OCI-LY3 (cell line): ENCODE measurements around the gene RCE1.
"Not testable (repeated sequence)": the region's sequence is repeated elsewhere in the genome, so short reads cannot be mapped to it uniquely, and the experiment has no call there.

Source experiments
- H2AFZ ChIP-seq: fragments of 200-600, 300-600 bp; shearing (Covaris generic); 2 replicates; pipeline ENCODE4 v1.6.0; 2014; ENCODE audit warnings: antibody characterized with exemption, low read depth, low read length
- H3K27ac ChIP-seq: fragments of 200-600, 300-600 bp; sonication (generic); 2 replicates; pipeline ENCODE4 v1.5.1; 2014; ENCODE audit warnings: mild to moderate bottlenecking, low read length, moderate library complexity, mixed read lengths
- H3K27me3 ChIP-seq: fragments of 200-600, 300-600 bp; sonication (generic); 2 replicates; pipeline ENCODE4 v1.6.1; 2014; ENCODE audit warnings: low read depth, low read length, mixed read lengths
- H3K36me3 ChIP-seq: fragments of 200-600, 300-600 bp; sonication (generic); replicated peaks from 2 replicates; pipeline ENCODE3; 2014; ENCODE audit warnings: low read depth, low read length, mixed read lengths
- H3K4me1 ChIP-seq: fragments of 300-600, 200-600 bp; sonication (generic); 2 replicates; pipeline ENCODE4 v1.6.1; 2014; ENCODE audit warnings: low read length, mixed read lengths
- H3K4me2 ChIP-seq: fragments of 200-600, 300-600 bp; sonication (generic); 2 replicates; pipeline ENCODE4 v1.6.1; 2014; ENCODE audit warnings: low read length, mixed read lengths
- H3K4me3 ChIP-seq: fragments of 300-600, 200-600 bp; sonication (generic); 2 replicates; pipeline ENCODE4 v1.5.1; 2014; ENCODE audit warnings: antibody characterized with exemption, mild to moderate bottlenecking, low read length, moderate library complexity
- H3K79me2 ChIP-seq: fragments of 300-600, 200-600 bp; shearing (Covaris generic); 2 replicates; pipeline ENCODE4 v1.6.1; 2014; ENCODE audit warnings: mild to moderate bottlenecking, low read length, mixed read lengths
- H3K9ac ChIP-seq: fragments of 300-600, 200-600 bp; shearing (Covaris generic); 2 replicates; pipeline ENCODE4 v1.6.0; 2014; ENCODE audit warnings: mild to moderate bottlenecking, low read length, moderate library complexity
- H3K9me3 ChIP-seq: fragments of 200-600, 300-600 bp; shearing (Covaris generic); 2 replicates; pipeline ENCODE4 v1.6.1; 2014; ENCODE audit warnings: low read length, mixed read lengths; ENCODE audit not compliant: insufficient read depth
- H4K20me1 ChIP-seq: fragments of 200-600, 300-600 bp; sonication (generic); 2 replicates; pipeline ENCODE4 v1.6.1; 2016; ENCODE audit warnings: low read length, mixed read lengths; ENCODE audit not compliant: insufficient read depth
- CTCF ChIP-seq: fragments of 200-600, 300-600 bp; sonication (generic); IDR thresholded peaks from 2 replicates; pipeline ENCODE4 v1.5.1; 2014; ENCODE audit warnings: antibody characterized with exemption, low read length, low read depth
- EZH2phosphoT487 ChIP-seq: fragments of 200-600 bp; shearing (Covaris generic); IDR thresholded peaks from 2 replicates; pipeline ENCODE4 v1.6.1; 2018; ENCODE audit warnings: antibody characterized with exemption, mixed run types, low read depth

The RCE1 gene

GRCh38 chr11:66842896-66843775 is at the start of gene RCE1:
Gene RCE1 (plus strand): TSS chr11:66843441. CDS start chr11:66843456, 15 bp downstream.
- H3K4me3 ChIP-seq, result peak within 1 kb of the TSS; percentile 83
- peak within 1 kb of the TSS; percentile 70 for H3K27ac ChIP-seq
- peak within 1 kb of the TSS; percentile 48; the same call in 1 of the 2 replicates for H2AFZ ChIP-seq
- no peak for TF ChIP-seq CTCF
- TF ChIP-seq EZH2phosphoT487, result no peak
- H3K9me3 ChIP-seq, result no peaks in the 10 kb centered on the region
- peaks cover 29% of the 10 kb centered on the region for H3K36me3 ChIP-seq
- peaks cover 18% of the 10 kb centered on the region for H3K4me1 ChIP-seq
- H4K20me1 ChIP-seq, result no peaks in the 10 kb centered on the region
- H3K9ac ChIP-seq, result peak within 1 kb of the TSS; percentile 91
- H3K27me3 ChIP-seq, result no peaks in the 10 kb centered on the region
- peaks cover 47% of the 10 kb centered on the region for H3K79me2 ChIP-seq
- H3K4me2 ChIP-seq, result peak within 1 kb of the TSS; percentile 97

- not testable (repeated sequence) for H3K79me2 ChIP-seq, H3K4me3 ChIP-seq, H2AFZ ChIP-seq, H3K27me3 ChIP-seq, H4K20me1 ChIP-seq, H3K9me3 ChIP-seq
- peak overlapping the region; percentile 62; the same call in 1 of the 2 replicates for H3K9ac ChIP-seq
- peak overlapping the region; percentile 80 for H3K4me2 ChIP-seq
- peaks cover 41% of the 10 kb centered on the region for H3K4me1 ChIP-seq
- H3K27ac ChIP-seq, result peak overlapping the region; percentile 91
- peaks cover 12% of the 10 kb centered on the region for H3K36me3 ChIP-seq
These were observed 43.4 kb upstream of the RCE1 start for GRCh38 chr11:66799815-66800214.

- Histone ChIP-seq H3K4me3 (peak overlapping the region; percentile 51), H3K9ac (peak overlapping the region; percentile 62), H2AFZ (peak overlapping the region; percentile 26; the same call in 1 of the 2 replicates), H3K36me3 (peaks cover 12% of the 10 kb centered on the region), H4K20me1 (no peaks in the 10 kb centered on the region), H3K9me3 (no peaks in the 10 kb centered on the region), H3K79me2 (no peaks in the 10 kb centered on the region), H3K4me2 (peak overlapping the region; percentile 80), H3K27ac (peak overlapping the region; percentile 91), H3K4me1 (peaks cover 41% of the 10 kb centered on the region), H3K27me3 (no peaks in the 10 kb centered on the region)
- no peak for TF ChIP-seq CTCF
- no peak for TF ChIP-seq EZH2phosphoT487
These were observed 42.4 kb upstream of the RCE1 start for GRCh38 chr11:66800720-66801428.

- H3K9ac ChIP-seq, result no peak overlapping the region
- H4K20me1 ChIP-seq, result no peaks in the 10 kb centered on the region
- no peak overlapping the region for H3K4me3 ChIP-seq
- no peaks in the 10 kb centered on the region for H3K27me3 ChIP-seq
- no peak for TF ChIP-seq EZH2phosphoT487
- no peaks in the 10 kb centered on the region for H3K36me3 ChIP-seq
- no peaks in the 10 kb centered on the region for H3K79me2 ChIP-seq
- no peak overlapping the region for H3K27ac ChIP-seq
- no peaks in the 10 kb centered on the region for H3K9me3 ChIP-seq
- H3K4me1 ChIP-seq, result peaks cover 19% of the 10 kb centered on the region
- H3K4me2 ChIP-seq, result no peak overlapping the region
- H2AFZ ChIP-seq, result no peak overlapping the region
These were observed 33.6 kb upstream of the RCE1 start for GRCh38 chr11:66809592-66809991.
